HepG2 (cell line): ENCODE data around the gene SOST. TPM values are rescaled to one million over a fixed set of nuclear protein-coding genes. Genes with fewer than 3 reads are reported as not detected.

ENCODE experiments used
- ATAC-seq: fragments of 200-7000 bp; cut with Tn5 transposase; 3 replicates; pipeline ENCODE4 v1.9.1; 2020; ENCODE audit warnings: mild to moderate bottlenecking, moderate library complexity
- BruUV-seq: library from RNA; stranded (reverse); fragments of 400-500 nt; replicated peaks from 2 replicates; lab custom pipeline; 2021; lab: Mats Ljungman, UMichigan
- CTCF ChIA-PET: fragments of 300-600 bp; formaldehyde crosslinking; extraction: SDS; loops from one replicate; lab custom pipeline; 2021; ENCODE audit warnings: low total read pairs, inconsistent platforms, low intra/inter-chr PET ratio; lab: Yijun Ruan, JAX
- POLR2A ChIA-PET: fragments of 350-600 bp; sonication (Branson Sonifier 250); formaldehyde crosslinking; loops from one replicate; lab custom pipeline; 2020; ENCODE audit warnings: antibody characterized with exemption, inconsistent platforms; lab: Yijun Ruan, JAX
- DNase-seq: peaks from one replicate; pipeline ENCODE4 v3.0.0-alpha.2; 2015; ENCODE audit warnings: low spot score
- FAIRE-seq: peaks from 3 replicates; lab custom pipeline; 2011; peaks lifted over from hg19 to GRCh38; lab: Jason Lieb, UNC
- H2AFZ ChIP-seq: one replicate; pipeline ENCODE4 v1.6.1; 2011; ENCODE audit warnings: low read length, inconsistent platforms
- H3K27ac ChIP-seq: fragments of 300-600 bp; 3 replicates; pipeline ENCODE4 v1.8.0; 2011; ENCODE audit warnings: mixed run types, mild to moderate bottlenecking, mixed read lengths, low read length, inconsistent platforms; ENCODE audit not compliant: insufficient read depth; ENCODE audit errors: extremely low read length
- H3K27me3 ChIP-seq, 2 experiments: fragments of 200-600 bp in 1 of 2; 2 replicates in 1 of 2; 3 replicates in 1 of 2; pipeline versions ENCODE4 v1.6.0 to v1.8.0; 2011; ENCODE audit warnings: low read length in 2 of 2, mild to moderate bottlenecking in 2 of 2, moderate library complexity in 2 of 2, inconsistent platforms in 1 of 2; ENCODE audit not compliant: insufficient read depth in 2 of 2, control insufficient read depth in 1 of 2
- H3K36me3 ChIP-seq, 2 experiments: fragments of 200-600 bp in 1 of 2; replicated peaks in 1 of 2; 2 replicates in 1 of 2; 3 replicates in 1 of 2; pipeline versions ENCODE4 v1.5.1 to v1.8.0; 2011; ENCODE audit warnings: low read length in 2 of 2, inconsistent platforms in 1 of 2; ENCODE audit not compliant: insufficient read depth in 2 of 2, control insufficient read depth in 1 of 2
- H3K4me1 ChIP-seq: 2 replicates; pipeline ENCODE4 v1.5.1; 2012; ENCODE audit warnings: low read length, inconsistent platforms; ENCODE audit not compliant: insufficient read depth
- H3K4me2 ChIP-seq: 2 replicates; pipeline ENCODE4 v1.6.0; 2011; ENCODE audit warnings: low read depth, low read length, inconsistent platforms
- H3K4me3 ChIP-seq, 3 experiments: fragments of 200-600 bp in 1 of 3; sonication (generic), shearing (Covaris generic) in 1 of 3; replicated peaks in 1 of 3; 2 replicates each; pipeline ENCODE4 v1.5.1; 2011 to 2016; ENCODE audit warnings: low read length in 3 of 3, inconsistent platforms in 2 of 3, low read depth in 2 of 3, mild to moderate bottlenecking in 2 of 3, control low read depth in 1 of 3, mixed read lengths in 1 of 3; ENCODE audit not compliant: insufficient read depth in 1 of 3
- H3K79me2 ChIP-seq: one replicate; pipeline ENCODE4 v1.6.1; 2011; ENCODE audit warnings: low read length, inconsistent platforms; ENCODE audit not compliant: insufficient read depth
- H3K9ac ChIP-seq: 2 replicates; pipeline ENCODE4 v1.6.0; 2011; ENCODE audit warnings: mild to moderate bottlenecking, low read depth, low read length, inconsistent platforms; ENCODE audit not compliant: insufficient read depth
- H3K9me3 ChIP-seq: 2 replicates; pipeline ENCODE4 v1.5.1; 2012; ENCODE audit warnings: mild to moderate bottlenecking, low read length
- H4K20me1 ChIP-seq: 2 replicates; pipeline ENCODE4 v1.6.0; 2011; ENCODE audit warnings: inconsistent platforms, mild to moderate bottlenecking, low read length, moderate library complexity; ENCODE audit not compliant: insufficient read depth
- HMGA1 ChIP-seq: sonication (generic); formaldehyde crosslinking; conservative IDR thresholded peaks from 2 replicates; pipeline ENCODE4 v1.4.0; 2020; ENCODE audit warnings: missing genetic modification reagents
- HNF1A ChIP-seq, 2 experiments: sonication (generic) in 1 of 2; formaldehyde crosslinking in 1 of 2; IDR thresholded peaks; 2 replicates each; pipeline versions ENCODE4 v1.4.0 to v1.6.1; 2016 to 2020; ENCODE audit warnings: borderline replicate concordance in 1 of 2, low read depth in 1 of 2, mild to moderate bottlenecking in 1 of 2, missing genetic modification reagents in 1 of 2
- KDM4B ChIP-seq: sonication (generic); formaldehyde crosslinking; IDR thresholded peaks from 2 replicates; pipeline ENCODE4 v1.4.0; 2020; ENCODE audit warnings: missing genetic modification reagents
- KMT2A ChIP-seq: sonication (generic); formaldehyde crosslinking; IDR thresholded peaks from 2 replicates; pipeline ENCODE4 v1.4.0; 2020; ENCODE audit warnings: missing genetic modification reagents
- RAD51 ChIP-seq: fragments of 450-650 bp; IDR thresholded peaks from 2 replicates; pipeline ENCODE4 v1.6.1; 2016; ENCODE audit warnings: borderline replicate concordance
- SP5 ChIP-seq: IDR thresholded peaks from 2 replicates; pipeline ENCODE4 v1.6.1; 2016; ENCODE audit warnings: low read depth, borderline replicate concordance
- TOE1 ChIP-seq: sonication (generic); formaldehyde crosslinking; IDR thresholded peaks from 2 replicates; pipeline ENCODE4 v1.4.0; 2020; ENCODE audit warnings: mild to moderate bottlenecking, missing genetic modification reagents
- ZEB1 ChIP-seq: IDR thresholded peaks from 2 replicates; pipeline ENCODE4 v1.6.1; 2012; ENCODE audit warnings: mild to moderate bottlenecking, low read depth, inconsistent platforms; ENCODE audit not compliant: insufficient replicate concordance
- ZNF557 ChIP-seq: sonication (generic); formaldehyde crosslinking; IDR thresholded peaks from 2 replicates; pipeline ENCODE4 v1.4.0; 2020; ENCODE audit warnings: missing genetic modification reagents
- ZNF724P ChIP-seq: sonication (generic); formaldehyde crosslinking; IDR thresholded peaks from 2 replicates; pipeline ENCODE4 v1.8.0; 2022; ENCODE audit warnings: missing genetic modification reagents, borderline replicate concordance
- ZNF781 ChIP-seq: sonication (generic); formaldehyde crosslinking; IDR thresholded peaks from 2 replicates; pipeline ENCODE4 v1.5.1; 2020; ENCODE audit warnings: borderline replicate concordance, mild to moderate bottlenecking, missing genetic modification reagents; ENCODE audit errors: not compliant biosample characterization
- WGBS: methylation state at CpG from one replicate; pipeline ENCODE4 v1.1.6; 2017; ENCODE audit warnings: low lambda C conversion rate; 5-methylcytosine and 5-hydroxymethylcytosine counted together
- in situ Hi-C: cut with HindIII; loops from 2 replicates; pipeline ENCODE4 v1.10.0; 2017; ENCODE audit warnings: low pct_unique_long_range_greater_than_20kb; ENCODE audit not compliant: extremely low pct_ligation_motif_present
- intact Hi-C: fragments of 100-400 bp; cut with micrococcal nuclease; formaldehyde crosslinking; loops from one replicate; pipeline ENCODE4 v1.10.0; 2022; ENCODE audit not compliant: unreplicated experiment
- polyA plus RNA-seq, 8 experiments: library from polyadenylated mRNA; depleted of rRNA in 3 of 8; stranded (reverse) in 7 of 8; unstranded in 1 of 8; fragments of >200 nt; fragmentation: Illumina TruSeq in 4 of 8; extraction: Trizol in 4 of 8; gene quantifications; 2 replicates each; pipeline versions ENCODE4 v1.2.1 to v1.2.3, GENCODE V29; 2011 to 2016; ENCODE audit warnings: low read depth in 4 of 8, missing spikeins in 1 of 8, mixed read lengths in 1 of 8; ENCODE audit not compliant: insufficient read depth in 1 of 8
- total RNA-seq, 5 experiments: library from RNA; depleted of rRNA; stranded (reverse); fragments of >200 nt; fragmentation: Illumina TruSeq; extraction: Trizol; gene quantifications; 2 replicates each; pipeline ENCODE4 v1.2.3, GENCODE V29; 2016; ENCODE audit warnings: low read depth in 1 of 5

SOST gene
- total and polyA plus RNA-seq, 2 of the 13 experiments (the other 11 are each of a cell fraction or from before 2014, with no cell fraction given), result not detected

DNA sequence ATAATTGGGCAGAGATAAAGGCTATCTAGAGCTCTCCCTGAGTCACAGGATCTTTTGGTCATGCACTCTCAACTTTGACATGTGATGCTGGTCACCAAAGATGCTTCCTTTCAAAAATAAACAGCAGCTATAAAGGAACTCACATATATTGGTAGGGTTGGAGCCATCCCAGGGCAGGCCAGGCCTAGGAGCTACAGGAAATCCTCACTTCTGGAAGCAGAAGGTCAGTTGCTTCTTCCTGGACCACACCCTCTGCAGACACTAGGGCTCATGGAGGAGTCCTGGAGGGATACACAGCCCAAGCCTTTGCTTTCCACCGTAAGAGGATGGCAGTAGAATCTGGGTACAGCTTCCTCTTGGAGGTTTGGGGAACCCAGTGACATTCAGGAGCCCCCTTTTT, 24.6 kb downstream of the SOST start:
- Histone ChIP-seq H3K36me3 (no peaks in the 10 kb centered on the region), H4K20me1 (no peaks in the 10 kb centered on the region), H3K4me3 (no peak overlapping the region), H3K4me1 (no peaks in the 10 kb centered on the region), H3K27me3 (peaks cover 0 to 11% of the 10 kb centered on the region in 2 experiments; a peak in 2 of 5 replicates), H3K9ac (no peak overlapping the region), H3K27ac (no peak overlapping the region), H2AFZ (no peak overlapping the region), H3K79me2 (no peaks in the 10 kb centered on the region), H3K4me2 (no peak overlapping the region), H3K9me3 (no peaks in the 10 kb centered on the region)
- CTCF ChIA-PET, result no interaction called here
- intact Hi-C loops, result no loop called here
- no peak for ATAC-seq
- BruUV-seq, result no TSS peak
- DNase-seq, result no peak
- no peak for TF ChIP-seq ZNF781 (CRISPR knock-in tag)
- in situ Hi-C loops, result no loop called here
- 0% methylated on average over 1 of the region's 1 CpG for WGBS
- FAIRE-seq, result no peak
- POLR2A ChIA-PET, result no interaction called here

DNA sequence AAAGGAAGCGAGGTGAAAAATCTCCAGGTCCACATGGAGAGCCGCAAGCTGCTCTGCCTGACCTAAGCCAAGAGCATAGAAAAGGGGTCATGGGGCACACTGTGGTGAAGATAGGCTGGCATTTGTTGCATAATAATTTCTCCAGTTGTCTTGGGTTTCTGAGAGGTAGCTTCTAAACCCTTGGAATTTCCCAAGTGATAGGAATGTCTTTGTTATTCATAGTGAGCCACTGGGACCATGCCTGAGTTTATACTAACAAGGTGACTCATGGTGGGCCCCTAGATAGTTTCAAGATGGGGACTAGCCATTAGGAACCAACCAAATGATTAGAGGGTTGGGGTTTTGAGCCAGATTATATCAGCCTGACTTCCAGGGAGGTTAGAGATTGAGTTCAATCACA, 25.6 kb downstream of the SOST start:
- no peak for DNase-seq
- Histone ChIP-seq H4K20me1 (no peaks in the 10 kb centered on the region), H3K4me2 (no peak overlapping the region), H2AFZ (no peak overlapping the region), H3K9me3 (no peaks in the 10 kb centered on the region), H3K27ac (no peak overlapping the region), H3K27me3 (peaks cover 0 to 20% of the 10 kb centered on the region in 2 experiments; a peak in 2 of 5 replicates), H3K9ac (no peak overlapping the region), H3K4me1 (no peaks in the 10 kb centered on the region), H3K4me3 (no peak overlapping the region), H3K36me3 (no peaks in the 10 kb centered on the region), H3K79me2 (no peaks in the 10 kb centered on the region)
- intact Hi-C loops (no loop called here), in situ Hi-C loops (no loop called here)
- ChIA-PET POLR2A (no interaction called here), CTCF (no interaction called here)
- BruUV-seq, result no TSS peak
- 85% methylated on average over 2 of the region's 2 CpGs for WGBS
- no peak for FAIRE-seq
- ATAC-seq, result no peak
- no peak for TF ChIP-seq TOE1
- TF ChIP-seq ZNF724P (CRISPR knock-in tag), result no peak
- TF ChIP-seq KMT2A (CRISPR knock-in tag), result no peak
- TF ChIP-seq SP5 (CRISPR knock-in tag), result no peak
- TF ChIP-seq ZNF557 (CRISPR knock-in tag), result no peak
- no peak for TF ChIP-seq RAD51
- no peak for TF ChIP-seq ZEB1
- no peak for TF ChIP-seq KDM4B (CRISPR knock-in tag)
- TF ChIP-seq HNF1A (IDR thresholded peaks at IDR 0.05; ENCODE audit: low read depth), result no peak
- no peak for TF ChIP-seq HNF1A (CRISPR knock-in tag; IDR thresholded peaks at IDR 0.05; ENCODE audit: borderline replicate concordance)
- TF ChIP-seq HMGA1 (CRISPR knock-in tag), result no peak
